Activated T-cell treated with anti-CD3 and anti-CD28 coated beads for 48 hours (primary cell): ENCODE measurements around the gene MEF2D.

Experiments used
- DNase-seq: peaks from one replicate; pipeline ENCODE4 v3.0.0-alpha.2; 2020; ENCODE audit warnings: low read depth

MEF2D gene

DNA sequence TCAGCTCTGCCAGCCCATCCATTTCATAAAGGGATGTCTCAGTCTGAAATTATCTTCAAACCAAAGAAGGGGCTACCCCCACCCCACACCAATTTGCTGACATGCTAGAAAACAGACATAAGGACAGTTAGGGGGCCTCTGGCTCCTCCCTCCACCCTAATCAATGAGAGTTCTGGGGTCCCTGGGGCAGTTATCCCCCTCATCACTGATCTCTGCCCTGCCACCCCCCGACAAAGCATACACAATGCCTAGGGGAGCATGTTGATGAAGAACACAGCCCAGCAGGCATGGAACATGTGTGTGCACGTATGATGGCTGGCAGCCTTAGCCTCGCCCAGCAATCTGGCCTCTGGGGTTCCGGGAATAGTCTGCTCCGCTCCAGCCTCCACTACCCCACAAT is 72.6 kb downstream of the MEF2D start:
- no peak for DNase-seq

DNA sequence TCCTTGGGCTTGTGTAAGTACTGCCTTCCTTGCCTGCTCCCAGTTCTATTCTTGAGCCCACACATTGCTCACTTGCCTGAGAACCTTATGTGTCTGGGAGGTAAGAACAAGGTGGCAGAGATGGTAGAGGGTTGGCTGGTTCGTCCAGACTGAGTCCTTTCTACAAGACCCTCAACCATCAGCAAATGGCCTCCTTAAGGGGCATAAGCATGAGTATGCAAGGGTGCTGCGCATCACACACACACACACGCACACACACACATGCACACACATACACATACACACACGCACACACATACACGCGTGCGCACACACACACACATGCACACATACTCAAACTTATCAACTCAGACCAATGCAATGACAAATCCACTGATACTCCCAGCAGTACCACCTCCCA is 74.6 kb downstream of the MEF2D start:
- no peak for DNase-seq

DNA sequence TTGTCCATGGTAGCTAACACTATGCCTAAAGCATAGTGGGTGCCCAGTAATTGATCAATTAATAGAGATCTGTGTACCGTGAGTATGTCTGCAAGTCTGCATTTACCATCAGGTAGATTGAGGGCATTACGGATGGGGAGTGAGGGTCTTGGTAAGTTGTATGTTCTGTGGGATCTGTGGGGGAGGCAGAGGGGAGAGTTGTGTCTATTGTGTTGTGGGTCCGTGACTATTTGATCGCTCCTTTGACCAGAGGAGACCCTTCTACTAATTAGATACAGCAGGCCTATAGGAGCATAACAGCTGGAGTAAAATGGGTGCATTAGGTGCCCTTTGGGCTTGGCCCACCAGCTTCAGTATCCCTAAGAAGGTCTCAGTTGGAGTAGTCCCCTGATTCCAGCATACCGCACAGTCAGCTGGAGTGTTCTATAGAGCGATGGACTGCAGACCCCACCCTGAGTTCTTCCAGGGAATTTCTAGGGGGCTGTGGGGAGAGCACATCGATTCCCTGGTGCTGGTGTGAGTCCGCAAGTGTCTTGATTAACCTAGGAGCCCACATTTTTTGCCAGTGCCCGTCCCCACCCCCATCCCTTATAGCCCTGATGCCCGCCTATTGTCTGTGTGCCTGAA is 75.7 kb downstream of the MEF2D start:
- no peak for DNase-seq

DNA sequence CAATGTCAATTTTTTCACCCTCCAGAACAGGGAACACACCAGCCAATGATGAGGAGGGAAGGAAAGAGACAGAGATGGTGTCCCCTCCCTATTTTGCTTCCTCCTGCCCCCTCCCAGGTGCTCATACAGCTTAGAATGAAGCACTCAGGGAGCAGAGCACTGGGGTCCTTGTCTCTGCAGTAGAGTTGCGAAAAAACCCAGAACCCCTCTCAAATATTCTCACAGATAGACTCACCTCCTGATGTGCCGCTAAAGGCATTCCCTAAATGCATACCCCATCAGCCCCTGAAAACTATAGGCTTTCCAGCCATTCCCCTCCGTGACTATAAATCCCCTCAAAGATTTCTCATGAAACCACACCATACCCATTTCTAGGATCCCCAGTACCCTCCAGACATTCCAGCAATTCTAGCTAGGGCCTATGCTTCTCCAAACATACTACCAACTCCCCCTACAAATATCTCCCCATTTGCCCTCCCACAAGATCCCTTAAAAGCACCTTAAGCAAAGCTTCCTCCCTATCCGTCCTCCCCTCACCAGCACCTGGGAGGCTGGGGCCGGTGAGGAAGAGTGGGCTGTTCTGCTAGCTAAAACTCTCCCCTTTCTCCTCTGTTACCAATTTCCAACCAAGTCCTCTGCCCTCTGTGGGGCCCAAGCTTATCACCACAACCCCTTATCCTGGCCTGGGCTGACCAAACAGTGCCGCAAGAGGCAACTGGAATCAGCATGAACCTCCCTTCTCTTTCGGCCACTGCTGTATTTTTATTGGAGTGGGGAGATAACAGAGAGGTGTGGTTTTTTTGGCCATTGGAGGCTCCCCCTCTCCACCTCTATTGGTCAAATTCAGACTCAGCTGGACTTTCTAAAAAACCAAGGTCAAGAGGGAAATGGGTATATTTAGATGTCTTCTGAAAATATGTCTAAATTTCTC is 76.9 kb downstream of the MEF2D start:
- DNase-seq = no peak

DNA sequence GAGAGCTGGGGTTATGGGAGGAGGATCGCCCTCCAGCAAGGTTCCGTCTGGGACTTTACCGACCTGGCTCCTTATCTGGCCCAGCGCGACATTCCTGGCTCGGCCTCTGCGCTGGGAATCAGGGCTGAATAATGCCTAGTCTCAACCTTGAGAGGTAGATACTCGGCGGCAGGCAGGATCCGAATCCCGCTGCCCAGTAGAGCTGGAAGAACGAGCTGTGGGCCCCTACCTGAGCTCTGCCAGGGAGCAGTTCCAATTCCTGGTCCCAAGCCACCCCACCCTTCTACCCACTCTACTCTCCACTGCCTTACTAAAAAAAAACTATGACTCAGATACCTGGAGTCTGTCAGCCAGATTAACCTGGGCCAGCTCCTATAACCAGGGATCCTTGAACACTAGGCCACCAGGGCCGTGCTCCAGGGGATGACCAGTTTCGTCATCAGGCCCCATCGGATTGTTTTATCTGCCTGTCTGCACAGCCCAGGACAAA is 77.9 kb downstream of the MEF2D start:
- no peak for DNase-seq

DNA sequence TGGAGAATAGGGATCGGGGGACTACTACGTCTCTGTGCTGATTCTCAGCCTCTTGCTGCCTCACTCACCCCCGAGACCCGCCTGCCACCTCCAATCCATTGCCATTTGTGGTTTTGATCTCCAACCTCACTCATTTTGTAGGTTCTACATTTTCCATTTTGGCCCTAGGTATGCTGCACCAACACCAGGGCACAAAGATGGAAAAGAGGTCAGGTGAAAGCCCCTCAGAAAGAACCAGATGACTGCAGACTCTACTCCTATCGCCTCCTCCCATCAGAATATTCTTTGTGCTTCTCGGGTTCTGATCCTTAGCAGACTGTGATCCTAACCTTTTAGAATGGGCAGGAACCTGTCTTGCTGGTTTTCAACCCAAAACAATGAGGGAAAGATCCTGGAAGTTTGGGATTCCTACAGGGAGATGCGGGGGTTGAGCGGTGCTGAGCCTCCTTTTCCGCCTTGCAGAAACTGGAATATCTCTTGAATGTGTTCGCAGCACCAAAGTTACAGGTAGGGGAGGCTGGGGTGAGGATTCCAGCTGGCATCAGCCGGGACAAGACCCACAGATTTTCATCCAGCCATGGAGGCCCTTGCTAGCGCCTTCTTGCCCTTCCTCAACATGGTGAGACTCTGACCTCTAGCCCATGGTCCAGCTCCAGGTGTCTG is 78.5 kb downstream of the MEF2D start:
- no peak for DNase-seq

DNA sequence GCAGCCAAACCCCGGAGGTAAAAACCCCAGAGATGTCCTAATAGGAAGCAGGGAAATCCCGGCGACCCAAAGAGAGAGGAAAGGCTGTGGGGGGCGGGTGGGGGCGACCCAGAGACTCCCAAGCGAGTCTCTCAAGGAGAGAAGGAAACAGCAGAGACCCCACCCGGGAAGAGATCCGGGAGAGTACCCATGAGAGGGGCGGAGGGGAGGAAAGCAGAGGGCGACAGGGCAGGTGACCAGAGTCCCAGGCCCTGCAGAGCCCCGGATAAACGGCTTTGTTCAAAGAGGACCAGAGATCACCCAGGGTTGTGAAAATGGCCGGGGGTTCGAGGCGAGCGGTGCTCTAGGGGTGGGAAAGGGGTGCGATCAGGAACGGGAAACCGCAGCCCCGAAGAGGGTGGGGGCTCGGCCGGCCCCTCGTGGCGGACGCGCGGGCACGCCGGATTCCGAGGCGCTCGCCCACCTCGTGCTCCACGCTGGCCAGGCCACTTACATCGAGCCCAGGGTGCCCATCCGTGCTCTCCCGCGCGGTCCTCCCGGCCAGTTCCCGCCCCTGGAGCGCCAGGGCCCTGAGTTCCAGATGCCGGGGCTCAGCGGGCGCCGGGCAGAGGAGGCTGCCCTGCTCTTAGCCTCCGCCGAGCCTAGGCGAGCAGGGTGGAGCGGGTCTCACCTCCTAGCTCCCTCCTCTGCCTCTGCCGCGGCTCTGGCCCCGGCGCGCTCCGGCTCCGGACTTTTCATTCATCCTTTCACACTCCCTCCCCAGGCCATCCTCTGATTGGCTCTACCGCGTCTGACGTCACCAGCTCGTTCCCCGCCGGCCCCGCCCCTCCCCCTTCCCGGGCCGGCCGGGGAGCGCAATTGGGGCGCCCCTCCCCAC is 79.3 kb downstream of the MEF2D start:
- peak; percentile 63 for DNase-seq

DNA sequence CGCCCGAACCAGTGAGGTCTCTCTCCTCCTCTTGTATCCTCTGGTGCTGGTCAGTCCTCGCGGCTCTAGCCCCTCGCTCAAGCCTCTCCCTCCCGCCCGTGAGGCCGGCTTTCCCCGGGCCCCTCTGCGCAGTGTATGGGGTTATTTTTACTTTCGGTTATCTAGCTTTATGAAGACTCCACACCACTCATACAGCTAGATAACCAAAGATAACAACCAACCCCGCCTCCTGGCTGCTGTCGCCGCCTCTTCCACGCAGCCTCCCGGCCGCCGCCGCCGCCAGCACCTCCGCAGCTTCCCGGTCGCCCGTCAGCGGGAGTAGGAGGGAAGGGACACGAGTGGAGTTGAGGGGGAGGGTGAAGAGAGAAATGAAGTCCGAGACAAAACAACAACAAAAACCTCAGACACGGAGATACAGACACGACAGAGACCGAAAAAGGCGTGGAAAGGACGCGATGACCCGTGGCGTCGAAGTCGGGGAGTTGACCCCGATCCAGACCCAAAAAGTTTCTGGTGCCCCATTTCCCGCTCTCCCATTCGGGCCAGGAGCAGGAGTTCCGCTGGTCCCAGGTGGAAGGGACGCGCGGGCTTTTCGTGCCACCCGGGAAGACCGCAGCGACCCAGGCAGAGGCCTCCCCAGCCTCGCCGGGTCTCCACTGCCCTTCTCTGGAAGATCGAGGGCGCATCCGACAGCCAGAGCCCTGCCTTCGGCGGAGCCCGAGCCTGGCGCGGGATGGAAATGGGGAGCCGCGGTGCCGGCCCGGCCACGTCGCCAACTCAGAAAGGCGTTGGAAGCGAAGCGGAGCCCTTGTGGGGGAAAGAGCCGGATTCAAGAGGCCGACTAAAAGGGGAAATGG is 80.1 kb downstream of the MEF2D start:
- DNase-seq = no peak

DNA sequence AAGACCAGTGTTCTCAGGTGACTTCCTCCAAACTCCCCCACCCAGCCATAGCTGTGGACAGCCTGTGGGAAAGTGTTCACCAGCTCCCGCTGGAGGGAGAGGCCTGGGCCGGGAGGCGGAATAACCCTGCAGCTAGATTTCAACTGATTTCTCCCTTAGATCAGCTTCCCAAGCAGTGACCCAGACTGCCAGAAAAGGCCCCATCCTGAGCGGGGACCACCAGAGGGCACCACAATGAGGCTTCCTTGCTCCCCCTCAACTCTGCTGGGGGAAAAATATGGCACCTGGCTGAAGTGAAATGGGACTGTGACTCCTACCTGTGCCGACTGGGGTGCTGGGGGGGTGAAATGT is 80.7 kb downstream of the MEF2D start:
- no peak for DNase-seq

DNA sequence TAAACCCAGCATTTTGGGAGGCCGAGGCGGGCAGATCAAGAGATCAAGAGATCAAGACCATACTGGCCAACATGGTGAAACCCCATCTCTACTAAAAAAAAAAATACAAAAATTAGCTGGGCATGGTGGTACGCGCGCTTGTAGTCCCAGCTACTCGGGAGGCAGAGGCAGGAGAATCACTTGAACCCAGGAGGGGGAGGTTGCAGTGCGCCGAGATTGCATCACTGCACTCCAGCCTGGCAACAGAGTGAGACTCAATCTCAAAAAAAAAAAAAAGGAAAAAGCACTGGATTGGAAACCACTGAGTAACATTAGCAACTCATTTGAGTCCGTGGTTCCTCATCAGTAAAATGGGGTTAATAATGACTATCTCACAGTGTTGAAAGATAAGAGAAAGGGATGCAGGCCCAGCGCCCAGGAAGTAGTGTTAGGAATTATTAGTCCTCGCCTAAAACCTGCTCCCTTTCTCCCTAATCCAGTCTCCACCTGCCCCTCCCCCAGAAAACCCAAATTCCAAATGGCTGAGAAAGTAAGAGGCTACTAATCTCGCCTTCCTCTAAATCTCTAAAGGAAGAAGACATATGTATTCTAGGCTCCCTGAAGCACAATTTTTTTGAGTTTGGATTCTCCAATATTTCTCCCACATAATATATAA is 82.0 kb downstream of the MEF2D start:
- no peak for DNase-seq

DNA sequence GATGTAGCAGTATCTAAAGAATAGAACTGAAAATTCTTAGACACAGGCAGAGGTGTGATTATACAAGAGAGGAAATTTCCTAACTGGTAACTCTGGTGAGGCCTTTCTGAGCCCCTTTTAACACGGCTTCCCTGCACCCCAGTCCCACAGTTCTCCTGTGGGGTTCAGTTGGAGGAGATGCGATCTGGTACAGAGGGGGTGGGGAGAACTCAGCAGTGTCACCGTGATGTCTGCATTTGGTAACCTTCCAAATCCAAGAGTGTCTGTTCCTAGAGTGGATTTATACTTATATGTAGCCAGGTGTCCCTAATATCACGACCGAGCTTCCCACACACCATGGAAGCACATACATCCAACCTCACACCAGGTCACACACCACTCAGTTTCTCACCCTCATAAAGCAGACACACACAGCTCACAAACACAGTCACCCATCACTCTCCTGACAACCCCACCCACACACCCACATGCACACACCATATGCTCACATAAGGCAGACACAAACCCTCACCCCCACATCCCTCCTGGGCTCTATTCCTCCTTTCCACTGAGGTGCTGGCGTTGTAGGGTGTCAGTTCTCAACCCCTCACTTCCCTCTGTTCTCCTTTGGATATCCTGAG is 83.1 kb downstream of the MEF2D start:
- DNase-seq = no peak

DNA sequence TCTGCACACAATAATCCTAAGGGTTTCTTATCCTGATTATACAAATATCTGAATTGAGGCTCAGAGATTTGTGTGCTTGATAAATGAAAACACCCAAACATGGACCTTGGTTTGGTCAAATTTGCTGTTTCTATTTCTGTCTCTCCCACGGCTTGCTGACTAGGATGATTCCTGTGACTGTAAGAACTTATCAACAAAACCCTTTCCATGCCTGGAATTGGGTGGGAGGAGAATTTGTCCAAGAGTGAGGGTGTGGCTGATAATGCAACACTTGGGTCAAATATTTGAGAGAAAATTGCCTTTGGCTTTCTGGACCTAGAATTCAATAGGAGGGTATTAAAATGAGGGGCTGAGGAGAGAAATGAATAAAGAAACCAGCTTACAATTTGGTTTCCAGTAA is 83.6 kb downstream of the MEF2D start:
- DNase-seq = no peak

DNA sequence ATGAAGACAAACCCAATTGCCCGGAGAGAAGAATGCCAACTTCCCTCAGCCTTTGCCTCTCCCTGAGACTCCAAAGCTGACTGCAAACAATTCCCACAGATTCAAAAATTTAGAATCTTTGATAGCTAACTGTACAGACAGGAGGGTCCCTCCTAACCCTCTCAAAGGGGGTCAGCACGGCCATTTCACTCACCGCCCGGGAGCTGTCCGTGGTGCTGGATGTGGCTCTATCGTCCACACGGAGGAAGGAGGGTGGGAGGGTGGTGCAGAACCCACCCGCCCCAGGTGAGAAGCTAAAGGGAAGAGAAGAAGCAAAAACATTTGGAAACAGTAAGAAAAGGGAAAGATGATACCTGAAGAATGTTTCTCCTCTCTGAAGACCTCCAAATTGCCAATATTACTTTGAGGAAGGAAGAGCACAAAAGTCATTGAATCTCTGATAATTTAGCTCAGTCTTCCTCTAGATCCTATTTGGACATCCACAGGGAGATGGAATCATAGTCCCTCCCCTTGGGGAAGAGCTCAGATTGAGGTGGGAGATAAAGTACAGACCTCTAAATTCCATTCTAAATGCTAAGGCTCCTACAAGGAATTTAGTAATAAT is 86.0 kb downstream of the MEF2D start:
- no peak for DNase-seq
